ENCODE results near the gene RPUSD3. TPM values are rescaled to one million over a fixed set of nuclear protein-coding genes. Genes with fewer than 3 reads are reported as not detected.
A peak's percentile ranks its signal among the peaks of the same experiment; 100 is the strongest.

RPUSD3 gene
- total RNA-seq, 1 donor from 2014 or later, result 21.1 TPM

DNA sequence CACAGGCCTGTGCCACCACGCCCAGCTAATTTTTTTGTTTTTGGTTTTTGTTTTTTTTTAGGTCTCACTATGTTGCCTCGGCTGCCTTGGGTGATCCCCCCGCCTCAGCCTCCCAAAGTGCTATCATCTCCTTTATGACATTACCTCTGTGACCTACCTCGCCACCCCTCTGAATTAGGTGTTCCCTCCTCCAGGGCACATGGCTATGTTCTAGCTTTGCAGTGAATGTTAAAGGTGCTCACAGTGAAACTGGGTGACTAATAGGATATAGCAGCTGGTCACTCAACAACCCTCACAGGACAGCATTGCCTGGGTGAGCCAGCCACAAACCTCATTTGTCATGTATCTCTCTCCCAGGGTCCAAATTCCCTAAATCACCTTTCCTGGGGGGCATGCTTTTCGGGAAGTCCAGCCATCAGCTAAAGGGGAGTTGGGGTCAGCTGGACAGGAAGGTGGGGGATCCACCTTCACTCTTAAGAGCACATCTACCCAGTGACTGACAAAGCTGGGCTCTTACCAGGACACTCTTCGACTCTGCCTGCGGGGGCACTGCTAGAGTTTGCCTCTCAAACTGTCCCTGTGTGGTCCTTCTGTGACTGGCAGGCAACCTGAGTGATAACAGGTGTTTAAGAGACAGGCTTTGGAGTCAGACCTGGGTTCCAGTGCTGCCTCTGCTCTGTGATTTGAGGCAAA lies 35.3 kb downstream of the RPUSD3 start:
- DNase-seq (ENCODE audit: low spot score), result no peak

GRCh38 chr3:9807981-9808344 lies 35.8 kb downstream of the RPUSD3 start:
- ATAC-seq (no peak), DNase-seq (ENCODE audit: low spot score) (no peak)

More for the DNA sequence above, 35.3 kb downstream of the RPUSD3 start:
- peak; percentile 42 for ATAC-seq

- DNase-seq (ENCODE audit: low spot score) (no peak), ATAC-seq (no peak)
Measured at GRCh38 chr3:9806688-9807589, 36.9 kb downstream of the RPUSD3 start.

- DNase-seq (ENCODE audit: low spot score), result no peak
- ATAC-seq, result no peak
Measured at GRCh38 chr3:9806137-9806536, 37.7 kb downstream of the RPUSD3 start.

DNA sequence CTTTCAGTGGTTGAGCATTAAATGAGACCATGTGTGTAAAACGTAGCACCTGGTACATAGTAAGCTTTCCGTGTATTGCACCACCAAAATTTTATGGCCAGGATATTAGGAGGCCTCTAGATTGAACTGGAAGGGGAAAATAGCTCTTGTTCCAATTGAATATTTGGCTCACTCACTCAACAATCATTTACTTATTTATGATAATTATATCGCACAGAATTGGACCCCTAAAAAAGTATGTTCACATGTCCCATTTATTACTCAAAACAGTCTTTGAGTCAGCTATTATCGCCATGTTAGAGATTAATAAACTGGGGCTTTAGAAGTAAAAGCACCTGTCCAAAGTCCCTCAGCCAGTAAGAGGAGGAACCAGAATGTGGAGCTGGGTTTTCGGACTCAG lies 38.8 kb downstream of the RPUSD3 start:
- DNase-seq (ENCODE audit: low spot score) (no peak), ATAC-seq (no peak)

- DNase-seq (ENCODE audit: low spot score) (no peak), ATAC-seq (no peak)
Measured at GRCh38 chr3:9803494-9803893, 40.3 kb downstream of the RPUSD3 start.

- no peak for DNase-seq (ENCODE audit: low spot score)
- peak; percentile 48 for ATAC-seq
Measured at GRCh38 chr3:9800529-9800928, 43.3 kb downstream of the RPUSD3 start.

DNA sequence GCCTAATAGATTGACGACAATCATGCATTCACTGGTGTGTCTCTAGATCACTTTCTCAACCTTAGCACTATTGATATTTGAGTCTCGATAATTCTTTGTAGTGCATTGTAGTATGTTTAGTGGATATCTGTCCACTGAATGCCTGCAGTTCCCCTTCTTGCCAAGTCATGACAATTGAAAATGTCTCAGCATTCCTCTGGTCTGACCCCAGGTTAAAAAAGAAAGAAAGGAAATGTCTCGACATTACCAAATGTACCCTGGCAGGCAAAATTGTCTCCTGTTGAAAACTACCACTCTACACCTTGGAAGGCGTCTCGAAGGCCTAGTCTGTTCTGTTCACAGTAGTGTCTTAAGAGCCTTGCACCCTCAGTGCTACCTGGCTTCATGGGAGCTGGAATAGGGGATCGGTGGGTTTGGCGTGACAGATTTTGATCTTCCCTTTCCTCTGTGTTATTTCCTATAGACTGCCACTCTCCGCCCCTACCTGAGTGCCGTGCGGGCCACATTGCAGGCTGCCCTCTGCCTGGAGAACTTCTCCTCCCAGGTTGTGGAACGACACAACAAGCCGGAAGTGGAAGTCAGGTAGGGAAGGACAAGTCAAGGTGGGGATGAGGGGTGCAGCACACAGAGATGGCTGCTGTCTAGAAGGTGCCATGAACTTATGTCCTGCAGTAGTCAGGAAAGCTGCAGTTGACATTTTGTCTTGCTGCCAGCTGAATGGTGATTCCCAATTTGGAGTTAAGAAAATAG lies 46.4 kb downstream of the RPUSD3 start:
- ATAC-seq (no peak), DNase-seq (ENCODE audit: low spot score) (no peak)

DNA sequence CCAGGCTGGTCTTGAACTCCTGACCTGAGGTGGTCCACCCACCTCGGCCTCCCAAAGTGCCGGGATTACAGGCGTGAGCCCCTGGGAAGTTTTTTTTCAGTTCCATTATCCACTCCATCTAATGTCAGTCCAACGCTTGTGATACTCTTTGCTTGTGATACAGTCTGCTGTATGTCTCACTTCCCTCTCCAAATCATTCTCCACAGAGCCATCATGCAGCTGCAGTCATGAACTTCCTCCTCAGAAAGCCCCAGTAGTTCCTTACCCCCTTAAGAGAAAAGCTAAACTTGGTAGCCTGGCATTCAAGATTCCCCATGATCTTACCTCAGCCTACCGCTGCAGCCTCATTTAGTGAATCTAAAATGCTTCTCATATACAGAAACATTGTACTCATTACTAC lies 48.6 kb downstream of the RPUSD3 start:
- DNase-seq (ENCODE audit: low spot score), result no peak
- ATAC-seq, result no peak

- ATAC-seq (no peak), DNase-seq (ENCODE audit: low spot score) (no peak)
Measured at GRCh38 chr3:9794400-9794799, 49.4 kb downstream of the RPUSD3 start.

- DNase-seq (ENCODE audit: low spot score) (no peak), ATAC-seq (peak; percentile 2)
Measured at GRCh38 chr3:9793161-9793781, 50.5 kb downstream of the RPUSD3 start.

- peak; percentile 91 for DNase-seq (ENCODE audit: low spot score)
- ATAC-seq, result peak; percentile 94
Measured at GRCh38 chr3:9792405-9793160, 51.2 kb downstream of the RPUSD3 start, which contains the start of the genes ARPC4 and TADA3. ARPC4 (plus strand) TSS chr3:9793082; CDS start chr3:9793122, 40 bp downstream. TADA3 (minus strand) TSS chr3:9792473; CDS start chr3:9791466, 1,007 bp downstream.

DNA sequence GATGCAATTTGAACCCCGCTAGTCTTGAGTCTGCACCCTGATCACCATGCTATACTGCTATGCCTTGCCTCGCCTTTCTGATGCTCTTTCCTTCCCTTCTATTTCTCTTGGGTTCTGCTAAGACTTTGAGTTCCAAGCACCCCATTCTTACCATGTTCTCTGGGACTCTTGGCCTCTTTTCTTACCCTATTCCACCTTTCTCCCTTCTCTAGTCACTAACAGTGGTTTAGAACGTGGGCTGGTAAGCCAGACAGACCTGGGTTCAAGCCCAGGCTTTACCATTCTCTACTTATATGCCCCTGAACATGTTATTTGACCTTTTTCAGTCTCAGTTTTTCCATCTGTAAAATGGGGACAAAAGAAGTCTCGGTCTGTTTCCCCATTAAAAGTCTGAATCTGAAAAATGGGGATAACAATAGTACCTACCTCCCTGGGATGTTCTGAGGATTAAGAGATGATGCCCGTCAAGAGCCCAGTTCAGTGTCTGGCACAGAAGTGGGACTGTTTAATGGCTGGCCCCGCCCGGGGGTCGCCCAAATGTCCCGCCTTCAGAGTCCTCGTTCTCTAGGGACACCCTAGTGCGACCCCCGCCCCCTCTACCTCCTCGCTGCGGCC lies 51.9 kb downstream of the RPUSD3 start:
- ATAC-seq (no peak), DNase-seq (ENCODE audit: low spot score) (no peak)

DNA sequence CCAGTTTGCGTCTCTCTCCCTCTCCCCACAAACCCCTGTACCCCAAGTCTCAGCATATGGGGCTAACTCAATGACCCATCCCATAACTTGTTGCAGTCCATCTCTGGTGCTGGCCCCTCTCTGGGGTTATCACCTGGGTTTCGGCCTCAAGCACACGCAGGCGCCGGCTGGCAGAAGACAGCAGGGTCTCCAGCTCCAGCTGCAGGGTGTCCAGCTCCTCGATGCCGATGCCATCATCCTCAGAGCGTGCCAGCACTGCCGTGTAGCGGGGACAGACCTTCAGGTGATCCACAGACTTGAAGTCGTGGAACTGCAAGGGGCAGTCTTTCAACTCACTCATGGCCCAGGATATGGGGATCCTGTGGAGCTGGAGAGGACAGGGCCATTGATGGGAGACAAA lies 52.7 kb downstream of the RPUSD3 start:
- DNase-seq (ENCODE audit: low spot score) (no peak), ATAC-seq (no peak)

Other genes starting within 250 kb of the RPUSD3 start
- gene MTMR14, start 194.5 kb downstream of the RPUSD3 start, total RNA-seq, result 18.7 TPM
- gene CPNE9, start 140.2 kb downstream of the RPUSD3 start, total RNA-seq, result not detected
- gene BRPF1, start 112.3 kb downstream of the RPUSD3 start, total RNA-seq, result 5.9 TPM
- 16.0 TPM for gene OGG1, start 94.1 kb downstream of the RPUSD3 start, total RNA-seq
- 24.6 TPM for gene CAMK1, start 74.1 kb downstream of the RPUSD3 start, total RNA-seq
- gene TADA3, start 51.5 kb downstream of the RPUSD3 start, total RNA-seq, result 25.8 TPM
- 42.1 TPM for gene ARPC4, start 50.9 kb downstream of the RPUSD3 start, total RNA-seq
- 7.1 TPM for gene TTLL3, start 33.7 kb downstream of the RPUSD3 start, total RNA-seq
- gene CIDEC, start 36.2 kb upstream of the RPUSD3 start, total RNA-seq, result 0.83 TPM
- 21.4 TPM for gene JAGN1, start 46.6 kb upstream of the RPUSD3 start, total RNA-seq
- gene IL17RE, start 58.8 kb upstream of the RPUSD3 start, total RNA-seq, result 2.5 TPM
- 52.2 TPM for gene IL17RC, start 73.1 kb upstream of the RPUSD3 start, total RNA-seq
- gene CRELD1, start 89.8 kb upstream of the RPUSD3 start, total RNA-seq, result 41.0 TPM
- gene PRRT3, start 108.4 kb upstream of the RPUSD3 start, total RNA-seq, result 0.50 TPM
- gene EMC3, start 142.8 kb upstream of the RPUSD3 start, total RNA-seq, result 64.2 TPM
- gene FANCD2, start 182.4 kb upstream of the RPUSD3 start, total RNA-seq, result 0.65 TPM